Ovary (tissue), 9 donors: ENCODE results near the gene DYNC1I1. TPM values are rescaled to one million over a fixed set of nuclear protein-coding genes. Genes with fewer than 3 reads are reported as not detected.

Experiments used
- DNase-seq, 5 donors: peaks; one replicate each; pipeline ENCODE4 v3.0.0-alpha.2; 2019 to 2020
- H3K27ac ChIP-seq, 2 donors: fragments of 200-600 bp; one replicate each; pipeline versions ENCODE4 v1.5.1 to v1.8.0; 2019 to 2022
- H3K27me3 ChIP-seq: fragments of 200-600 bp; one replicate; pipeline ENCODE4 v1.8.0; 2022
- H3K36me3 ChIP-seq: fragments of 200-600 bp; sonication (generic); one replicate; pipeline ENCODE4 v1.5.1; 2019
- H3K4me1 ChIP-seq: one replicate; pipeline ENCODE4 v1.8.1; 2013; ENCODE audit warnings: mild to moderate bottlenecking, moderate library complexity; ENCODE audit not compliant: insufficient read depth
- H3K4me3 ChIP-seq: fragments of 200-600 bp; sonication (generic); one replicate; pipeline ENCODE4 v1.5.1; 2017
- H3K9me3 ChIP-seq, 2 donors: fragments of 200-600 bp in 1 of 2; sonication (generic) in 1 of 2; one replicate each; pipeline versions ENCODE4 v1.5.1 to v1.8.1; 2013 to 2019; ENCODE audit warnings: mild to moderate bottlenecking in 1 of 2, moderate library complexity in 1 of 2
- CTCF ChIP-seq, 3 donors: fragments of 450-650 bp in 2 of 3; fragments of 200-600 bp in 1 of 3; IDR thresholded peaks; one replicate each; pipeline versions ENCODE4 v1.5.1 to v1.8.0; 2016 to 2022; ENCODE audit warnings: antibody characterized with exemption in 3 of 3, mild to moderate bottlenecking in 1 of 3
- EP300 ChIP-seq: sonication (generic); formaldehyde crosslinking; IDR thresholded peaks from one replicate; pipeline ENCODE4 v1.6.1; 2017; ENCODE audit warnings: antibody characterized with exemption
- POLR2A ChIP-seq: fragments of 450-650 bp; IDR thresholded peaks from one replicate; pipeline ENCODE4 v1.6.1; 2017; ENCODE audit warnings: antibody characterized with exemption, mild to moderate bottlenecking, moderate library complexity
- WGBS, 3 donors: extraction: QIAGEN DNeasy Blood & Tissue Kit in 1 of 3; methylation state at CpG; one replicate each; pipeline versions ENCODE4 v1.1.5 to v1.1.7; 2013 to 2017; 5-methylcytosine and 5-hydroxymethylcytosine counted together
- intact Hi-C, 4 donors: fragments of 100-400 bp; cut with DNase I; formaldehyde crosslinking; loops; one replicate each; pipeline versions ENCODE4 v1.11.0 to v1.15.1; 2022 to 2023
- polyA plus RNA-seq, 2 donors: library from polyadenylated mRNA; stranded (reverse); fragments of 200-250 nt in 1 of 2; fragments of 350-450 nt in 1 of 2; fragmentation: Illumina TruSeq in 1 of 2; extraction: RNeasy Lipid Tissue Mini Kit (QIAGEN cat#74804) in 1 of 2; gene quantifications; one replicate each; pipeline ENCODE4 v1.2.3, GENCODE V29; 2013 to 2014
- total RNA-seq, 7 donors: library from RNA; depleted of rRNA in 2 of 7; stranded (reverse); fragments of >200 nt in 2 of 7; fragmentation: NEBNext Ultra II Directional in 3 of 7; extraction: Animal tissue kit (Norgen Biotek cat#: 25700) in 3 of 7; gene quantifications; one replicate each; pipeline versions ENCODE4 v1.1.0 to v1.2.4, GENCODE V29; 2016 to 2023
- donor health status: DM: no; HTN: no; CAD: no; lungs with moderate emphysema.
- donor health status: DM: no; HTN: no; CAD: no.
- donor health status: Bipolar disorder and iron deficiency.
- donor health status: DM: yes; HTN: yes; CAD: no.
- donor health status: DM: no; HTN: no; CAD: no.
- donor health status: DM: yes; HTN: yes; CAD: no.

DYNC1I1 gene
- total and polyA plus RNA-seq, 9 donors: 4.2 to 19.3 (median 6.9) TPM

GRCh38 chr7:95811846-95812445 is 39.6 kb downstream of the DYNC1I1 start:
- TF ChIP-seq CTCF (IDR thresholded peaks at IDR 0.05): no peak
- no peak for TF ChIP-seq POLR2A
- TF ChIP-seq EP300: no peak
- peaks cover 2% of the 10 kb centered on the region for H3K4me1 ChIP-seq
- intact Hi-C loops: no loop called here
- H3K27me3 ChIP-seq: no peaks in the 10 kb centered on the region
- no peak overlapping the region for H3K4me3 ChIP-seq
- no peaks in the 10 kb centered on the region for H3K9me3 ChIP-seq
- WGBS, 3 donors: 47 to 53% (median 48%) methylated on average over 5 of the region's 5 CpGs
- H3K36me3 ChIP-seq: no peaks in the 10 kb centered on the region
- no peak overlapping the region for H3K27ac ChIP-seq
- DNase-seq: peak in 1 of 5 donors; percentile 22

- TF ChIP-seq EP300 (no peak), POLR2A (no peak), CTCF (IDR thresholded peaks at IDR 0.05) (no peak)
- no peaks in the 10 kb centered on the region for H3K27me3 ChIP-seq
- no peaks in the 10 kb centered on the region for H3K36me3 ChIP-seq
- intact Hi-C loops: no loop called here
- H3K9me3 ChIP-seq: no peaks in the 10 kb centered on the region
- H3K27ac ChIP-seq: no peak overlapping the region
- H3K4me1 ChIP-seq: peaks cover 2% of the 10 kb centered on the region
- H3K4me3 ChIP-seq: no peak overlapping the region
- WGBS, 3 donors: 84 to 94% (median 93%) methylated on average over 3 of the region's 3 CpGs
- DNase-seq: no peak
These were observed 42.4 kb downstream of the DYNC1I1 start for GRCh38 chr7:95814721-95815120.

GRCh38 chr7:95817866-95818640 is 45.7 kb downstream of the DYNC1I1 start:
- WGBS, 3 donors: 79 to 86% (median 81%) methylated on average over 6 of the region's 6 CpGs
- Histone ChIP-seq H3K27me3 (no peaks in the 10 kb centered on the region), H3K4me3 (no peak overlapping the region), H3K27ac (no peak overlapping the region), H3K9me3 (no peaks in the 10 kb centered on the region), H3K36me3 (no peaks in the 10 kb centered on the region), H3K4me1 (no peaks in the 10 kb centered on the region)
- no peak for DNase-seq
- intact Hi-C loops: no loop called here
- TF ChIP-seq CTCF (IDR thresholded peaks at IDR 0.05) (no peak), EP300 (no peak), POLR2A (no peak)

- intact Hi-C loops: no loop called here
- WGBS, 3 donors: 80 to 87% (median 86%) methylated on average over 7 of the region's 7 CpGs
- TF ChIP-seq EP300 (no peak), POLR2A (no peak), CTCF (IDR thresholded peaks at IDR 0.05) (no peak)
- no peak for DNase-seq
- H3K9me3 ChIP-seq: no peaks in the 10 kb centered on the region
- H3K27ac ChIP-seq: no peak overlapping the region
- H3K27me3 ChIP-seq: no peaks in the 10 kb centered on the region
- no peaks in the 10 kb centered on the region for H3K4me1 ChIP-seq
- no peaks in the 10 kb centered on the region for H3K36me3 ChIP-seq
- no peak overlapping the region for H3K4me3 ChIP-seq
These were observed 48.4 kb downstream of the DYNC1I1 start for GRCh38 chr7:95820778-95821177.
